ENCODE data around the gene DLAT.

DNA sequence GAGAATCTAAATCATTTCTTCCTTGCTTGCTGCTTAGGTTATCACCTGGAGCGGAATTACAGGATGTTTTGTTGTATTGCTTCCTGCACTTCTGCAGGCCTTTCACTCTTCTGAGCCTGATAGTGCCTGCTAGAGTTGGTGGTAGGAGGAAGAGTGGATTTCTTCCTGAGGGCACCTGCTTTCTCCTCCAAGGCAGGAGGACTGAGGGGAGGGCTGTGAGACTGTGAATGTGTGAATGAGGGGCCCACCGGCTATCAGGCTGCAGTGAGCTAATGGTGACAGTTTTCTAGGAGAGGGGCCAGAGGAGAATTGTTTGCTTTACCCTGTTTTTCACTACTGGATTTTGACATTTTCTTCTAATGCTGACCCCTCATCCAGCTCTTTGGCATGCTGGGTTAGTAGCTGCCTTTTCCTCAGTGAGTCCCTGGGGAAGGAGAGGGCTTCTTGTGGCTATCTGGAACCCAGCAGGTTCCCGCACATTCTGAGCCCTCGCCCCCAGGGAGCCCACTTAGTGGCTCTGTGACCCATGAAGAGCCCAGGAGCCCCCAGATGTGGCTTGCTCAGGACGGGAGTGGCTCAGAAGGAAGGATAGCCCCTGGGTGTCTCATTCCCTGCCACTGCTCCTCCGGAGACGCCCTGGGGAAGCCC is 49.0 kb upstream of the DLAT start:
- TF ChIP-seq, protein P1, sequence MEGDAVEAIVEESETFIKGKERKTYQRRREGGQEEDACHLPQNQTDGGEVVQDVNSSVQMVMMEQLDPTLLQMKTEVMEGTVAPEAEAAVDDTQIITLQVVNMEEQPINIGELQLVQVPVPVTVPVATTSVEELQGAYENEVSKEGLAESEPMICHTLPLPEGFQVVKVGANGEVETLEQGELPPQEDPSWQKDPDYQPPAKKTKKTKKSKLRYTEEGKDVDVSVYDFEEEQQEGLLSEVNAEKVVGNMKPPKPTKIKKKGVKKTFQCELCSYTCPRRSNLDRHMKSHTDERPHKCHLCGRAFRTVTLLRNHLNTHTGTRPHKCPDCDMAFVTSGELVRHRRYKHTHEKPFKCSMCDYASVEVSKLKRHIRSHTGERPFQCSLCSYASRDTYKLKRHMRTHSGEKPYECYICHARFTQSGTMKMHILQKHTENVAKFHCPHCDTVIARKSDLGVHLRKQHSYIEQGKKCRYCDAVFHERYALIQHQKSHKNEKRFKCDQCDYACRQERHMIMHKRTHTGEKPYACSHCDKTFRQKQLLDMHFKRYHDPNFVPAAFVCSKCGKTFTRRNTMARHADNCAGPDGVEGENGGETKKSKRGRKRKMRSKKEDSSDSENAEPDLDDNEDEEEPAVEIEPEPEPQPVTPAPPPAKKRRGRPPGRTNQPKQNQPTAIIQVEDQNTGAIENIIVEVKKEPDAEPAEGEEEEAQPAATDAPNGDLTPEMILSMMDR (IDR thresholded peaks at IDR 0.05; ENCODE audit: poor library complexity): no peak
- TF ChIP-seq EZH2 (IDR thresholded peaks at IDR 0.05; ENCODE audit: borderline replicate concordance): no peak
